Stimulated activated CD8-positive, alpha-beta memory T cell treated with anti-CD3 and anti-CD28 coated beads, Interleukin-7, amount 100 ng/mL, for 24 hours (primary cell): Measurements from ENCODE around the gene SLC39A11.
"Not testable (repeated sequence)": the region's sequence is repeated elsewhere in the genome, so short reads cannot be mapped to it uniquely, and the experiment has no call there.

Experiments used
- DNase-seq: peaks from one replicate; pipeline ENCODE4 v3.0.0-alpha.2; 2020; ENCODE audit warnings: low read depth

SLC39A11 gene

GRCh38 chr17:72947475-72947874 is 145.0 kb downstream of the SLC39A11 start:
- DNase-seq, result no peak

GRCh38 chr17:72946696-72947095 is 145.8 kb downstream of the SLC39A11 start:
- DNase-seq, result no peak

GRCh38 chr17:72946156-72946555 is 146.3 kb downstream of the SLC39A11 start:
- no peak for DNase-seq

- no peak for DNase-seq
These were observed 147.0 kb downstream of the SLC39A11 start for GRCh38 chr17:72945473-72945872.

GRCh38 chr17:72943826-72944689 is 148.4 kb downstream of the SLC39A11 start:
- DNase-seq, result no peak

- no peak for DNase-seq
These were observed 149.9 kb downstream of the SLC39A11 start for GRCh38 chr17:72942579-72942978.

GRCh38 chr17:72940496-72940895 is 152.0 kb downstream of the SLC39A11 start:
- no peak for DNase-seq

- no peak for DNase-seq
These were observed 154.0 kb downstream of the SLC39A11 start for GRCh38 chr17:72938482-72938881.

- no peak for DNase-seq
These were observed 154.8 kb downstream of the SLC39A11 start for GRCh38 chr17:72937707-72938106.

GRCh38 chr17:72937254-72937653 is 155.2 kb downstream of the SLC39A11 start:
- DNase-seq, result not testable (repeated sequence)

GRCh38 chr17:72935984-72936383 is 156.5 kb downstream of the SLC39A11 start:
- no peak for DNase-seq

GRCh38 chr17:72934927-72935326 is 157.6 kb downstream of the SLC39A11 start:
- no peak for DNase-seq

- DNase-seq, result no peak
These were observed 160.9 kb downstream of the SLC39A11 start for GRCh38 chr17:72931635-72932034.

- no peak for DNase-seq
These were observed 161.3 kb downstream of the SLC39A11 start for GRCh38 chr17:72931163-72931562.

GRCh38 chr17:72930031-72930430 is 162.5 kb downstream of the SLC39A11 start:
- no peak for DNase-seq

- no peak for DNase-seq
These were observed 163.9 kb downstream of the SLC39A11 start for GRCh38 chr17:72928454-72929136.

GRCh38 chr17:72927760-72928159 is 164.7 kb downstream of the SLC39A11 start:
- DNase-seq, result no peak

- DNase-seq, result no peak
These were observed 165.3 kb downstream of the SLC39A11 start for GRCh38 chr17:72927146-72927545.

- DNase-seq, result no peak
These were observed 166.3 kb downstream of the SLC39A11 start for GRCh38 chr17:72926171-72926570.

- no peak for DNase-seq
These were observed 168.3 kb downstream of the SLC39A11 start for GRCh38 chr17:72924196-72924595.

GRCh38 chr17:72922219-72922618 is 170.3 kb downstream of the SLC39A11 start:
- no peak for DNase-seq

- no peak for DNase-seq
These were observed 171.0 kb downstream of the SLC39A11 start for GRCh38 chr17:72921347-72922054.

- no peak for DNase-seq
These were observed 172.0 kb downstream of the SLC39A11 start for GRCh38 chr17:72920513-72920912.
